Measurements from ENCODE around the gene ABCC6.

- TF ChIP-seq CTCF (IDR thresholded peaks at IDR 0.05) (no peak), EP300 (IDR thresholded peaks at IDR 0.05) (no peak), POLR2A (IDR thresholded peaks at IDR 0.05) (no peak)
Measured at GRCh38 chr16:16141784-16142396, 81.4 kb downstream of the ABCC6 start.

All from ovary (tissue), 3 donors.